Choroid plexus epithelial cell (primary cell): ENCODE measurements around the gene B4GALT1.

Experiments used
- DNase-seq: peaks from one replicate; pipeline ENCODE4 v3.0.0-alpha.2; 2010; ENCODE audit warnings: low read depth
- H3K4me3 ChIP-seq: 2 replicates; pipeline ENCODE4 v1.5.1; 2011; ENCODE audit warnings: low read depth, mild to moderate bottlenecking, control low read depth, low read length, moderate library complexity
- TF ChIP-seq, protein P1 (sequence below): conservative IDR thresholded peaks from 2 replicates; pipeline ENCODE4 v1.5.1; 2011; ENCODE audit warnings: low read depth, mild to moderate bottlenecking, control low read depth, inconsistent platforms, low read length, moderate library complexity

Gene B4GALT1

DNA sequence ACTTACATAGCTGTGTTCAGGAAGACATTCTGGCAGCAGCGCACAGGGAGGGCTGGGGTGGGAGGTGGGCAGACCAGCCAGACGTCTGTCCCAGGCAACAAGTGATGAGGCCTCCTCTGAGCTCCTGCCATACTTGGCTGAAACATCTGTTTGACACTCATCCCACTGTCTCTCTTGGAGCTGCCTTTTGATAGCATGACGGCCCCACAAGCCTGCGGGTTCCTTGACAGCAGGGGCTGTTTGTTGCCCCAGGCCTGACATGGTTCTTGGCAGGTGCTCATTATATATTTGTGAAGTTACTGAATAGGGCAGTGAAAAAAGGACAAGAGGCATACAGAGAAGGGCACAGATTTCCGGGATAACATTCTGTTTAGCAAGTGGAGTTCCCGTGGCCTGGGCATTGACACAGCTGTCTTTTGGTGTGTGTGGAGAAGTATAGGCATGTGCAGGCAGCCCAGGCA is 22.2 kb upstream of the B4GALT1 start:
- no peak for DNase-seq
- TF ChIP-seq, protein P1, sequence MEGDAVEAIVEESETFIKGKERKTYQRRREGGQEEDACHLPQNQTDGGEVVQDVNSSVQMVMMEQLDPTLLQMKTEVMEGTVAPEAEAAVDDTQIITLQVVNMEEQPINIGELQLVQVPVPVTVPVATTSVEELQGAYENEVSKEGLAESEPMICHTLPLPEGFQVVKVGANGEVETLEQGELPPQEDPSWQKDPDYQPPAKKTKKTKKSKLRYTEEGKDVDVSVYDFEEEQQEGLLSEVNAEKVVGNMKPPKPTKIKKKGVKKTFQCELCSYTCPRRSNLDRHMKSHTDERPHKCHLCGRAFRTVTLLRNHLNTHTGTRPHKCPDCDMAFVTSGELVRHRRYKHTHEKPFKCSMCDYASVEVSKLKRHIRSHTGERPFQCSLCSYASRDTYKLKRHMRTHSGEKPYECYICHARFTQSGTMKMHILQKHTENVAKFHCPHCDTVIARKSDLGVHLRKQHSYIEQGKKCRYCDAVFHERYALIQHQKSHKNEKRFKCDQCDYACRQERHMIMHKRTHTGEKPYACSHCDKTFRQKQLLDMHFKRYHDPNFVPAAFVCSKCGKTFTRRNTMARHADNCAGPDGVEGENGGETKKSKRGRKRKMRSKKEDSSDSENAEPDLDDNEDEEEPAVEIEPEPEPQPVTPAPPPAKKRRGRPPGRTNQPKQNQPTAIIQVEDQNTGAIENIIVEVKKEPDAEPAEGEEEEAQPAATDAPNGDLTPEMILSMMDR: no peak
- no peak overlapping the region for H3K4me3 ChIP-seq

- H3K4me3 ChIP-seq: no peak overlapping the region
- DNase-seq: no peak
- TF ChIP-seq, protein P1: no peak
These were observed 21.6 kb upstream of the B4GALT1 start for GRCh38 chr9:33188711-33189110.

GRCh38 chr9:33187519-33188218 is 20.5 kb upstream of the B4GALT1 start:
- TF ChIP-seq, protein P1: peak; percentile 33
- peak; percentile 84 for DNase-seq
- H3K4me3 ChIP-seq: no peak overlapping the region

DNA sequence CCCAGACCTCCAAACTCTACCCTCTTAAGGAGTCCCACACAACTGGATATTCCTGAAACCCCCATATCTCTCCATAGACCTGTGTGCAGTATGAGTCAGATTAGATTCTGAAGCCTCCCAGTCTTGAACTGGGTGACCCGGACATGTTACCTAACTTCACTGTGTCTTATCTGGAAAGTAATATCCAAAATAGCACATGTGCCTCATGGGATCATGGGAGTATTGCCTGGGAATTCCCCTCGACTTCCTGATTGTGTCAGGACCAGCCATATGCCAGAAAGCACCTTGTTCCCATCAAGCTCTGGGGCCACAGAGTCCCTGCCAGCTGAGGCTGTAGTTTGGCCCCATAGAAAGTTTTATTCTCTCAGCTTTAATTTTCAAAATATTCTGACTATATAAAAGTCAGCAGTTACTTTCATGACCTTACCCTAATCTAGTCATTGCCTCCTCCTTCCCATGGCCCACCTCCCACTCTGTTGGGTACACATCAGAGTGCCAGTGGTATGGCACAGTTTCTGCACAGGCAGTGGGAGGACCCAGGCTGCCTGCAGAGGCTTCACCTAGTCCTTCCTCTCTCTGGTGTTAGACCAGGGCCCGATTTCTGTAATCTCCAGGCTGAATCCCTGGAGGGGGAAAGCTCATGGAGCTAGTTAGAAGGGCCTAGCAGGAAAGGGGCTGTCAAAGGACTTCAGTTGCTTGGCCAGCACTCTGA is 19.5 kb upstream of the B4GALT1 start:
- TF ChIP-seq, protein P1: no peak
- peak; percentile 41 for DNase-seq
- no peak overlapping the region for H3K4me3 ChIP-seq

DNA sequence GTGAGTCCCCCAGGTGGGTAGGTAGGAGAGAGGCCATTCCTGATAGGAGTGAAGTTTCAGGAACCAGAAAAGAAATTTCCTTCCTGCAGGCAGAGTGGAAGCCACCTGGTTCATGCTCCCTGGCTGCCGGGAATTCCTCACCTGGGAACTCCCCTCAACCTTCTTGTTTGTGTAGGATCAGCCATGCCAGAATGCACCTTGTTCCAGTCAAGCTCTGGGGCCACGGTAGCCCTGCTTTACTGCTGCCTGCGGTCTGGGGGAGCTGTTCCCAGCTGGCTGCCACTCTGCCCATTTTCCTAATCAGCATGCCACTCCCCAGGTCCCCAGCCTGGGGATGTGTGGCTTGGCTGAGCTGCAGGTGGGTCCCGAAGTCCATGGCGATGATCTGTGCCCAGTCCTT is 18.7 kb upstream of the B4GALT1 start:
- TF ChIP-seq, protein P1: no peak
- DNase-seq: no peak
- H3K4me3 ChIP-seq: no peak overlapping the region

DNA sequence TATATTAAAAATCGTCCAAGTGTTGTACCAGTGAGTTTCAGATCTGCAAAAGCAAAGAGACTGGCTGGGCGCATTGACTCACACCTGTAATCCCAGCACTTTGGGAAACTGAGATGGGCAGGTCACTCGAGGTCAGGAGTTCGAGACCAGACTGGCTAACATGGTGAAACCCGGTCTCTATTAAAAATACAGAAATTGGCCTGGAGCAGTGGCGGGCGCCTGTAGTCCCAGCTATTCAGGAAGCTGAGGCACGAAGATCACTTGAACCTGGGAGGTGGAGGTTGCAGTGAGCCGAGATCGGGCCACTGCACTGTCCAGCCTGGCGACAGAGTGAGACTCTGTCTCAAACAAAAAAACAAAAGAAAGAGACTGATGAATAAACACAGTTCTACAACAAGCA is 18.3 kb upstream of the B4GALT1 start:
- TF ChIP-seq, protein P1: no peak
- H3K4me3 ChIP-seq: no peak overlapping the region
- DNase-seq: no peak
